ENCODE results near the gene BOLA3. TPM values are rescaled to one million over a fixed set of nuclear protein-coding genes. Genes with fewer than 3 reads are reported as not detected.

BOLA3 gene
- total and polyA plus RNA-seq, 12 donors, result 63.9 to 166 (median 85.5) TPM

DNA sequence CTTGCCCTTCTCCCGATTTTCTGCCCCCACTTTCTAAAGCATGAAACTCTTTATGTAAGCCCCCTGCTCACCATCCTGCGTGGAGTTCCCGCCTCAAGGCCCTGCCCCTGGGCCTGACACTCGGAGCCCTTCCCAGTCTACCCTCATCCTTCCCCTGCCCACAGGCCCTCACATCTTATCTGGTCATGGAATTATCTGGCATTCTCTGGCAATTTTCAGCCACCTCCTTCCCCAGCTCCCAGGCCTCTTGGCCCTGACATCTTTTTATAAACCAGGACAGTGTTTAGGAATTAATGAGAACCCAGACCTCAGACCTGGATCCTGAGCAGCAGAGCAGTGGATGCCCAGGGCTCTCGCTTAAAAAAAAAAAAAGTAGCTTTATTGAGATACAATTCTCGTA, 61.7 kb downstream of the BOLA3 start:
- H3K27ac ChIP-seq, result no peak overlapping the region
- peaks cover 0 to 4% (median 0%) of the 10 kb centered on the region in 9 donors for H3K4me1 ChIP-seq
- H3K36me3 ChIP-seq, result peaks cover 0 to 90% (median 20%) of the 10 kb centered on the region in 9 donors
- intact Hi-C loops (cut with DNase I), result no loop called here
- ATAC-seq (no peak), DNase-seq (no peak)
- no peak overlapping the region for H3K4me3 ChIP-seq
- TF ChIP-seq CTCF (IDR thresholded peaks at IDR 0.05), result no peak
- 78% methylated on average over 6 of the region's 6 CpGs for WGBS, 2 donors
- no peaks in the 10 kb centered on the region for H3K9me3 ChIP-seq
- H3K27me3 ChIP-seq, result no peaks in the 10 kb centered on the region

Other genes with a start within 250 kb of the BOLA3 start
- gene DGUOK, start 221.0 kb downstream of the BOLA3 start, total RNA-seq, result 10 to 100 TPM; 18.7 to 29.4 (median 22.6) TPM
- 10 to 100 TPM; 38.7 to 56.2 TPM for gene DGUOK, start 221.0 kb downstream of the BOLA3 start, polyA plus RNA-seq
- gene TET3, start 163.0 kb downstream of the BOLA3 start, total RNA-seq, result 1 to 10 TPM; 2.1 to 8.0 (median 2.9) TPM
- 1 to 10 TPM; 1.1 to 1.3 TPM for gene TET3, start 163.0 kb downstream of the BOLA3 start, polyA plus RNA-seq
- 10 to 100 TPM; 45.8 to 75.0 (median 58.2) TPM for gene MOB1A, start 31.0 kb upstream of the BOLA3 start, total RNA-seq
- 10 to 100 TPM; 14.2 to 16.5 TPM for gene MOB1A, start 31.0 kb upstream of the BOLA3 start, polyA plus RNA-seq
- 10 to 100 TPM; 12.4 to 32.6 (median 19.0) TPM for gene MTHFD2, start 50.7 kb upstream of the BOLA3 start, total RNA-seq
- gene MTHFD2, start 50.7 kb upstream of the BOLA3 start, polyA plus RNA-seq, result 10 to 100 TPM; 17.0 to 30.0 TPM
- gene SLC4A5, start 195.5 kb upstream of the BOLA3 start, total RNA-seq, result 1 to 10 TPM in 8 of 10 donors, under 1 TPM in 2; 0.82 to 4.6 (median 1.9) TPM
- gene SLC4A5, start 195.5 kb upstream of the BOLA3 start, polyA plus RNA-seq, result 1 to 10 TPM in 1 of 2 donors, under 1 TPM in 1; 0.43 to 2.3 TPM
- gene DCTN1, start 232.4 kb upstream of the BOLA3 start, total RNA-seq, result 100 to 1,000 TPM; 140 to 285 (median 195) TPM
- gene DCTN1, start 232.4 kb upstream of the BOLA3 start, polyA plus RNA-seq, result 100 to 1,000 TPM; 123 to 168 TPM

All from heart right ventricle (tissue), 16 donors.